K562 (cell line): ENCODE results near the gene TMC6. TPM values are rescaled to one million over a fixed set of nuclear protein-coding genes. Genes with fewer than 3 reads are reported as not detected.

Experiments used
- ATAC-seq: fragments of 200-7000 bp; cut with Tn5 transposase; 3 replicates; pipeline ENCODE4 v1.9.1; 2020; ENCODE audit warnings: moderate library complexity
- BruUV-seq: library from RNA; stranded (reverse); fragments of 400-500 nt; replicated peaks from 2 replicates; lab custom pipeline; 2021; lab: Mats Ljungman, UMichigan
- CTCF ChIA-PET: fragments of 300-600 bp; formaldehyde crosslinking; extraction: SDS; loops from one replicate; lab custom pipeline; 2021; ENCODE audit warnings: low intra/inter-chr PET ratio; lab: Yijun Ruan, JAX
- POLR2A ChIA-PET: fragments of 300-600, 350-650 bp; sonication (Branson Sonifier 250); formaldehyde crosslinking; extraction: SDS; loops from one replicate; lab custom pipeline; 2021; ENCODE audit warnings: antibody characterized with exemption, inconsistent platforms; lab: Yijun Ruan, JAX
- DNase-seq, 4 experiments: peaks; one replicate each; pipeline versions ENCODE4 v3.0.0 to v3.0.0-alpha.2; 2011 to 2018; ENCODE audit warnings: low spot score in 3 of 4, mixed read lengths in 3 of 4; ENCODE audit errors: extremely low read depth in 1 of 4
- FAIRE-seq: peaks from 2 replicates; lab custom pipeline; 2011; peaks lifted over from hg19 to GRCh38; lab: Jason Lieb, UNC
- H2AFZ ChIP-seq: 2 replicates; pipeline ENCODE4 v1.6.0; 2011; ENCODE audit warnings: low read depth, low read length, control low read depth, inconsistent platforms
- H3K27ac ChIP-seq: fragments of 200-600 bp; 3 replicates; pipeline ENCODE4 v1.8.0; 2011; ENCODE audit warnings: low read depth, mild to moderate bottlenecking, control low read depth, inconsistent platforms, low read length, moderate library complexity, mixed read lengths; ENCODE audit errors: extremely low read depth
- H3K27me3 ChIP-seq, 2 experiments: fragments of 300-600 bp in 1 of 2; 2 replicates in 1 of 2; 3 replicates in 1 of 2; pipeline versions ENCODE4 v1.6.0 to v1.8.0; 2011; ENCODE audit warnings: inconsistent platforms in 2 of 2, low read length in 2 of 2, mild to moderate bottlenecking in 1 of 2, mixed read lengths in 1 of 2, moderate library complexity in 1 of 2; ENCODE audit not compliant: control insufficient read depth in 2 of 2, insufficient read depth in 2 of 2
- H3K36me3 ChIP-seq: fragments of 300-600 bp; 3 replicates; pipeline ENCODE4 v1.8.0; 2011; ENCODE audit warnings: mild to moderate bottlenecking, low read length, inconsistent platforms; ENCODE audit not compliant: control insufficient read depth, insufficient read depth
- H3K4me1 ChIP-seq, 2 experiments: fragments of 200-600 bp in 1 of 2; replicated peaks in 1 of 2; 2 replicates in 1 of 2; 3 replicates in 1 of 2; pipeline versions ENCODE4 v1.5.1 to v1.8.0; 2011; ENCODE audit warnings: inconsistent platforms in 2 of 2, low read length in 2 of 2, mild to moderate bottlenecking in 1 of 2, mixed read lengths in 1 of 2, moderate library complexity in 1 of 2; ENCODE audit not compliant: control insufficient read depth in 2 of 2, insufficient read depth in 2 of 2
- H3K4me2 ChIP-seq: 2 replicates; pipeline ENCODE4 v1.6.1; 2011; ENCODE audit warnings: low read length, control low read depth, inconsistent platforms, mixed read lengths; ENCODE audit not compliant: insufficient read depth
- H3K4me3 ChIP-seq: fragments of 200-600 bp; sonication (generic), shearing (Covaris generic); 2 replicates; pipeline ENCODE4 v1.5.1; 2016; ENCODE audit warnings: control low read depth, inconsistent platforms
- H3K79me2 ChIP-seq: fragments of 200-600 bp; 3 replicates; pipeline ENCODE4 v1.8.0; 2011; ENCODE audit warnings: low read length, inconsistent platforms; ENCODE audit not compliant: control insufficient read depth, insufficient read depth
- H3K9ac ChIP-seq, 2 experiments: 2 replicates each; pipeline versions ENCODE4 v1.6.0 to v1.6.1; 2011; ENCODE audit warnings: low read depth in 2 of 2, low read length in 2 of 2, control low read depth in 1 of 2, inconsistent platforms in 1 of 2, mild to moderate bottlenecking in 1 of 2, mixed read lengths in 1 of 2; ENCODE audit not compliant: insufficient read depth in 1 of 2
- H3K9me1 ChIP-seq: one replicate; pipeline ENCODE4 v1.6.0; 2011; ENCODE audit warnings: inconsistent platforms, mild to moderate bottlenecking, low read length, moderate library complexity; ENCODE audit not compliant: control insufficient read depth, insufficient read depth
- H3K9me3 ChIP-seq: replicated peaks from 2 replicates; pipeline ENCODE4 v1.5.1; 2011; ENCODE audit warnings: low read depth, low read length, inconsistent platforms; ENCODE audit not compliant: control insufficient read depth, insufficient read depth
- H4K20me1 ChIP-seq: replicated peaks from 2 replicates; pipeline ENCODE4 v1.6.1; 2011; ENCODE audit warnings: low read length, inconsistent platforms, mixed read lengths; ENCODE audit not compliant: control insufficient read depth, insufficient read depth
- KLF16 ChIP-seq: IDR thresholded peaks from 2 replicates; pipeline ENCODE4 v1.6.1; 2016; ENCODE audit warnings: antibody characterized with exemption
- ZBTB11 ChIP-seq, 3 experiments: fragments of 200-800 bp in 1 of 3; fragments of 250-450 bp in 1 of 3; fragments of 450-650 bp in 1 of 3; sonication (Bioruptor Pico) in 1 of 3; sonication (Bioruptor generic) in 1 of 3; formaldehyde crosslinking in 1 of 3; IDR thresholded peaks; 2 replicates each; pipeline versions ENCODE4 v1.6.1 to v1.8.0; 2016 to 2022; ENCODE audit warnings: mild to moderate bottlenecking in 2 of 3, missing genetic modification characterization in 2 of 3, missing compliant biosample characterization in 1 of 3, moderate library complexity in 1 of 3
- WGBS: fragments of 100-300 bp; shearing (Covaris generic); methylation state at CpG from one replicate; pipeline ENCODE4 v1.1.6; 2016; ENCODE audit warnings: low coverage, mixed read lengths; ENCODE audit not compliant: insufficient coverage; ENCODE audit errors: missing lambda C conversion rate; 5-methylcytosine and 5-hydroxymethylcytosine counted together
- in situ Hi-C: fragments of 300-500 bp; cut with MboI; formaldehyde crosslinking; loops from 4 replicates; pipeline ENCODE4 v1.15.0; 2018; ENCODE audit warnings: inconsistent platforms, mixed read lengths
- intact Hi-C: fragments of 100-400 bp; cut with micrococcal nuclease; formaldehyde crosslinking; loops from 2 replicates; pipeline ENCODE4 v1.14.2; 2022
- polyA plus RNA-seq, 8 experiments: library from polyadenylated mRNA; depleted of rRNA in 4 of 8; stranded (reverse) in 5 of 8; unstranded in 3 of 8; fragments of >200 nt; fragmentation: Nextera tagmentation in 2 of 8; fragmentation: Illumina TruSeq in 1 of 8; extraction: Ambion mirVana in 2 of 8; extraction: Trizol in 1 of 8; gene quantifications; 2 replicates each; pipeline versions ENCODE4 v1.2.1 to v1.2.3, GENCODE V29; 2011 to 2014; ENCODE audit warnings: inconsistent platforms in 1 of 8, missing spikeins in 1 of 8
- total RNA-seq, 7 experiments: library from RNA; depleted of rRNA in 6 of 7; stranded (reverse); fragments of >200 nt in 6 of 7; fragmentation: Illumina TruSeq in 2 of 7; extraction: Trizol in 2 of 7; gene quantifications; 2 replicates each; pipeline versions ENCODE4 v1.2.1 to v1.2.3, GENCODE V29; 2011 to 2021; ENCODE audit warnings: low replicate concordance in 1 of 7

The TMC6 gene
- total and polyA plus RNA-seq, 9 of the 15 experiments (the other 6 are each of a cell fraction or from before 2014, with no cell fraction given): 4.1 to 351 (median 66.9) TPM

- TF ChIP-seq KLF16 (no peak), ZBTB11 (CRISPR knock-in tag; IDR thresholded peaks at IDR 0.05) (0 out of 6 replicates have a peak, but pooled peaks of 1 of the 3 experiments have one; percentile 17)
- Histone ChIP-seq H2AFZ (no peak overlapping the region), H3K4me1 (peaks cover 21 to 23% of the 10 kb centered on the region in 2 experiments; a peak in 4 of 5 replicates), H3K79me2 (no peaks in the 10 kb centered on the region), H3K4me3 (no peak overlapping the region), H3K27me3 (no peaks in the 10 kb centered on the region), H3K27ac (0 out of 3 replicates have a peak overlapping the region, but pooled peaks have one; percentile 20), H3K4me2 (peak overlapping the region; percentile 32; the same call in 1 of the 2 replicates), H3K9me3 (no peaks in the 10 kb centered on the region), H4K20me1 (no peaks in the 10 kb centered on the region), H3K9ac (peak overlapping the region in 1 of 2 experiments; percentile 47; a peak in 1 of 4 replicates), H3K9me1 (no peaks in the 10 kb centered on the region), H3K36me3 (peaks cover 20% of the 10 kb centered on the region; the same call in 2 of the 3 replicates)
- ChIA-PET CTCF (no interaction called here), POLR2A (interaction anchor here (0.7 to 1.3 kb wide), 5 partner anchors 14 to 114 kb away, joined by 3 to 5 read pairs (median 4); no protein-coding TSS in a partner anchor)
- WGBS: 38% methylated on average over 7 of the region's 7 CpGs
- peak in 1 of 4 experiments; percentile 29 for DNase-seq
- no peak for ATAC-seq
- intact Hi-C loops: loop anchor here (1.0 kb wide), 1 partner anchor 64 kb away; no protein-coding TSS in a partner anchor
- FAIRE-seq: peak; percentile 69
- BruUV-seq: no TSS peak
- in situ Hi-C loops: no loop called here
Measured at GRCh38 chr17:78082988-78083387, 45.6 kb downstream of the TMC6 start.
